Right cardiac atrium (tissue), 5 donors: ENCODE results near the gene PRKN. TPM values are rescaled to one million over a fixed set of nuclear protein-coding genes. Genes with fewer than 3 reads are reported as not detected.

Experiments used
- ATAC-seq, 2 donors: fragments of 200-7000 bp; cut with Tn5 transposase; one replicate each; pipeline versions ENCODE4 v1.8.0 to v1.9.1; 2020; ENCODE audit warnings: moderate library complexity in 2 of 2, mild to moderate bottlenecking in 1 of 2
- DNase-seq, 3 donors: peaks; one replicate each; pipeline ENCODE4 v3.0.0-alpha.2; 2020
- H3K27ac ChIP-seq: one replicate; pipeline ENCODE4 v1.5.1; 2013; ENCODE audit warnings: mild to moderate bottlenecking, low read length, control low read depth, moderate library complexity
- H3K27me3 ChIP-seq: one replicate; pipeline ENCODE4 v1.6.1; 2013; ENCODE audit not compliant: control insufficient read depth, insufficient read depth
- H3K4me1 ChIP-seq: one replicate; pipeline ENCODE4 v1.6.1; 2013; ENCODE audit warnings: low read length; ENCODE audit not compliant: control insufficient read depth, insufficient read depth
- H3K4me3 ChIP-seq: one replicate; pipeline ENCODE4 v1.5.1; 2013; ENCODE audit warnings: low read length, control low read depth
- H3K9me3 ChIP-seq: one replicate; pipeline ENCODE4 v1.6.1; 2013; ENCODE audit warnings: low read length; ENCODE audit not compliant: control insufficient read depth
- WGBS: extraction: QIAGEN DNeasy Blood & Tissue Kit; methylation state at CpG from one replicate; pipeline ENCODE4 v1.1.7; 2013; 5-methylcytosine and 5-hydroxymethylcytosine counted together
- intact Hi-C, 4 donors: fragments of 100-400 bp; cut with DNase I; formaldehyde crosslinking; loops; one replicate each; pipeline versions ENCODE4 v1.11.0 to v1.14.0; 2022 to 2023
- polyA plus RNA-seq: library from polyadenylated mRNA; stranded (reverse); fragments of 200-250 nt; gene quantifications from one replicate; pipeline ENCODE4 v1.2.3, GENCODE V29; 2013
- total RNA-seq, 4 donors: library from RNA; stranded (reverse); fragmentation: NEBNext Ultra II Directional; extraction: Animal tissue kit (Norgen Biotek cat#: 25700); gene quantifications; one replicate each; pipeline ENCODE4 v1.2.1, GENCODE V29; 2021
- donor health status: healthy with polysubstance abuse.
- donor health status: DM: no; HTN: yes; CAD: no.
- donor health status: DM: no; HTN: no; CAD: no.
- donor health status: DM: no; HTN: yes; CAD: no; lungs with severe emphysema.
- donor health status: DM: yes; HTN: yes; CAD: no.

PRKN gene
- total and polyA plus RNA-seq, 5 donors = 9.6 to 33.0 (median 24.8) TPM

GRCh38 chr6:162488444-162488843, 239.1 kb downstream of the PRKN start:
- Histone ChIP-seq H3K9me3 (no peaks in the 10 kb centered on the region), H3K27me3 (no peaks in the 10 kb centered on the region), H3K4me1 (peaks cover 4% of the 10 kb centered on the region), H3K27ac (no peak overlapping the region), H3K4me3 (no peak overlapping the region)
- DNase-seq (no peak), ATAC-seq (no peak)
- 95% methylated on average over 6 of the region's 6 CpGs for WGBS
- intact Hi-C loops = no loop called here

GRCh38 chr6:162485464-162485863, 242.1 kb downstream of the PRKN start:
- 61% methylated on average over 2 of the region's 2 CpGs for whole genome bisulfite sequencing
- Histone ChIP-seq H3K9me3 (no peaks in the 10 kb centered on the region), H3K4me3 (peak overlapping the region; percentile 32), H3K27ac (no peak overlapping the region), H3K4me1 (no peaks in the 10 kb centered on the region), H3K27me3 (no peaks in the 10 kb centered on the region)
- ATAC-seq (no peak), DNase-seq (no peak)
- intact Hi-C loops = no loop called here

GRCh38 chr6:162481938-162482337, 245.6 kb downstream of the PRKN start:
- intact Hi-C loops = no loop called here
- H3K4me3 ChIP-seq = no peak overlapping the region
- H3K27me3 ChIP-seq = no peaks in the 10 kb centered on the region
- H3K9me3 ChIP-seq = no peaks in the 10 kb centered on the region
- no peak for ATAC-seq
- no peak for DNase-seq
- H3K27ac ChIP-seq = no peak overlapping the region
- H3K4me1 ChIP-seq = no peaks in the 10 kb centered on the region

- DNase-seq (no peak), ATAC-seq (no peak)
- no peak overlapping the region for H3K27ac ChIP-seq
- H3K4me3 ChIP-seq = no peak overlapping the region
- intact Hi-C loops = no loop called here
- H3K4me1 ChIP-seq = no peaks in the 10 kb centered on the region
- no peaks in the 10 kb centered on the region for H3K9me3 ChIP-seq
- no peaks in the 10 kb centered on the region for H3K27me3 ChIP-seq
- 82% methylated on average over 2 of the region's 2 CpGs for WGBS
Measured at GRCh38 chr6:162481320-162481719, 246.2 kb downstream of the PRKN start.

GRCh38 chr6:162478192-162478671, 249.3 kb downstream of the PRKN start:
- H3K27ac ChIP-seq = no peak overlapping the region
- peak in 1 of 2 donors; percentile 31 for ATAC-seq
- H3K4me1 ChIP-seq = no peaks in the 10 kb centered on the region

DNA sequence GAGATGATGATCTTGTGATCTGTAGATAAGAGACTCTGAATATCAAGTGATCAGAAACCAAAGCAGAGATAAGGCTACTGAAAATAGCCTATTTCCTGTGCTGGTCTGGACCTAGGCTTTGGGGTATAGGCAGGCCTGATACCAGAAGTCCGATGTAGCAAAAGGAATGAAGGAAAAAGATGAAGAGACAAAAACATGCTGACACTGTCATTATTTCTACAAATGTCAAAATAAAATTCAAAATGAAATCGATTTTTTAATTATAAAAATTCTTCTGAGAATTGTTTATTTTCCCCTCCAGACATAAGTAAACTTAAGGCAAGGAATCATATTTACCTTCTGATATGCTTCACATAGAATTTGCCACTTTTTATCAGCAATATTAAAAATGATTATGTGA, 252.8 kb downstream of the PRKN start:
- no peak for DNase-seq

More at GRCh38 chr6:162478192-162478671, 249.3 kb downstream of the PRKN start:
- Histone ChIP-seq H3K27me3 (no peaks in the 10 kb centered on the region), H3K4me3 (no peak overlapping the region), H3K9me3 (no peaks in the 10 kb centered on the region)
- intact Hi-C loops = no loop called here
- DNase-seq = no peak
- 73% methylated on average over 7 of the region's 7 CpGs for WGBS

GRCh38 chr6:162471842-162472241, 255.7 kb downstream of the PRKN start:
- no peaks in the 10 kb centered on the region for H3K4me1 ChIP-seq
- 92% methylated on average over 2 of the region's 2 CpGs for WGBS
- H3K27ac ChIP-seq = no peak overlapping the region
- H3K27me3 ChIP-seq = no peaks in the 10 kb centered on the region
- no peak overlapping the region for H3K4me3 ChIP-seq
- intact Hi-C loops = no loop called here
- no peaks in the 10 kb centered on the region for H3K9me3 ChIP-seq
- no peak for DNase-seq
- ATAC-seq = no peak

More for the DNA sequence above, 252.8 kb downstream of the PRKN start:
- Histone ChIP-seq H3K4me3 (no peak overlapping the region), H3K27ac (no peak overlapping the region), H3K9me3 (no peaks in the 10 kb centered on the region), H3K4me1 (no peaks in the 10 kb centered on the region), H3K27me3 (no peaks in the 10 kb centered on the region)
- no peak for ATAC-seq
- intact Hi-C loops = no loop called here
- 79% methylated on average over 2 of the region's 2 CpGs for WGBS

DNA sequence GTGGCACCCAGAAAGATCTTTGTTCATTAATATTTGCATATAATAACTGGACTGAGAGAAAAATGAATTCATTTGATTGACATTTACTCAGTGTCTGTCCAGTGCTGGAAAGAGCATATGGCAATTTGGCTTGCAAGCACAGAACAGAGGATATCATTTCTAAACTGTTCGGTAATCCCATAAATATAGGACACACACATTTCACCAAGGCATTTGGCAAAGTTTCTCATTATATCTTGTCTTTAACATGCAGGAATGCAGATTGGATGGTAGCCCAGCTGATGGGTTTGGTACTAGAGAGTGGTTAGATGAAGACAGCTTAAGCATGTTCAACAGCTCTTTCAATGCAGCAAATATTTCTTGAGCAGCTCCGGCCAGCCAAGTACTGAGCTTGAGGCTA, 259.2 kb downstream of the PRKN start:
- intact Hi-C loops = no loop called here
- Histone ChIP-seq H3K27ac (peak overlapping the region; percentile 52), H3K4me1 (no peaks in the 10 kb centered on the region), H3K4me3 (no peak overlapping the region), H3K27me3 (no peaks in the 10 kb centered on the region), H3K9me3 (no peaks in the 10 kb centered on the region)
- peak in 2 of 3 donors; percentile 29 to 37 for DNase-seq
- 38% methylated on average over 2 of the region's 2 CpGs for WGBS
- peak; percentile 77 to 80 for ATAC-seq

GRCh38 chr6:162467679-162468078, 259.9 kb downstream of the PRKN start:
- no peaks in the 10 kb centered on the region for H3K9me3 ChIP-seq

GRCh38 chr6:162463576-162463975, 264.0 kb downstream of the PRKN start:
- H3K4me3 ChIP-seq = no peak overlapping the region
- no peaks in the 10 kb centered on the region for H3K27me3 ChIP-seq
- no peaks in the 10 kb centered on the region for H3K9me3 ChIP-seq
- 50% methylated on average over 1 of the region's 1 CpG for WGBS
- no peak for ATAC-seq
- H3K27ac ChIP-seq = no peak overlapping the region
- intact Hi-C loops = no loop called here
- no peak for DNase-seq
- no peaks in the 10 kb centered on the region for H3K4me1 ChIP-seq

More at GRCh38 chr6:162467679-162468078, 259.9 kb downstream of the PRKN start:
- DNase-seq (peak; percentile 30 to 72 (median 57)), ATAC-seq (peak; percentile 91 to 93)
- Histone ChIP-seq H3K4me1 (no peaks in the 10 kb centered on the region), H3K27me3 (no peaks in the 10 kb centered on the region), H3K4me3 (no peak overlapping the region), H3K27ac (peak overlapping the region; percentile 76)
- WGBS = 70% methylated on average over 9 of the region's 9 CpGs
- intact Hi-C loops = no loop called here

DNA sequence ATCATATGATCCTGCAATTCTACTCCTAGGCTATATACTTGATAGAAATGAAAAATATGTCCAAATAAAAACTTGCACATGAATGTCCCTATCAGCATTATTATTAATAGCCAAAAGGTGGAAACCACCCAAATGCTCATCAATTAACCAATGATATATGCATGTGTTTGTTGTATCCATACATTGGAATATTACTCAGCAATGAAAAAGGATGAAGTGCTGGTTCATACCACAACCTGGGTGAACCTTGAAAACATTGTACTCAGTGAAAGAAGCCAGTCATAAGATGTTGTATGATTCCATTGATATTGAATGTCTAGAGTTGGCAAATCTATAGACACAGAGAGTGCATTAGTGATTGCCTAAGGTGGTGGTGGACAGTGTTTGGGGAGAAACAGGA, 267.6 kb downstream of the PRKN start:
- intact Hi-C loops = no loop called here

DNA sequence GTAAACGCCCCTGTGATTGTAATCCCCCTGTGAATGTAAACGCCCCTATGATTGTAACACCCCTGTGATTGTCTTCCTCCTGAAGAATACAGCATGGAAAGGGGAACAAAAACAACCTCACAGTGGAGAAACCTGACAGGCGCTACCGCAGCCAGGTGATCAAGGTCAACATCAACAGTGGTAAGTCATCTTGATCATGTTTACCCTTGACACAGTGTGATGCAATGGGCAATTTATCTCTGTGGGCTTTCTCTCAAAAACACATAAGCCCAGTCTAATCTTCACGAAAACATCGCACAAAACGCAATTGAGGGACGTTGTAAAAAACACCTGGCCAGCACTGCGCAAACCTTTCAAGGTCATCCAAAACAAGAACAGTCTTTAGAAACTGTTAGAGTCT, 277.2 kb downstream of the PRKN start:
- DNase-seq (no peak), ATAC-seq (no peak)
- no peaks in the 10 kb centered on the region for H3K4me1 ChIP-seq
- intact Hi-C loops = no loop called here
- 85% methylated on average over 9 of the region's 9 CpGs for WGBS
- H3K27ac ChIP-seq = no peak overlapping the region
- no peaks in the 10 kb centered on the region for H3K9me3 ChIP-seq
- no peaks in the 10 kb centered on the region for H3K27me3 ChIP-seq
- H3K4me3 ChIP-seq = no peak overlapping the region

More for the DNA sequence above, 267.6 kb downstream of the PRKN start:
- H3K27me3 ChIP-seq = no peaks in the 10 kb centered on the region
- no peak for DNase-seq
- no peak overlapping the region for H3K27ac ChIP-seq
- no peak for ATAC-seq
- H3K4me3 ChIP-seq = no peak overlapping the region
- H3K4me1 ChIP-seq = no peaks in the 10 kb centered on the region
- H3K9me3 ChIP-seq = no peaks in the 10 kb centered on the region
